ENCODE measurements around the gene GLRA3.

GLRA3 gene

DNA sequence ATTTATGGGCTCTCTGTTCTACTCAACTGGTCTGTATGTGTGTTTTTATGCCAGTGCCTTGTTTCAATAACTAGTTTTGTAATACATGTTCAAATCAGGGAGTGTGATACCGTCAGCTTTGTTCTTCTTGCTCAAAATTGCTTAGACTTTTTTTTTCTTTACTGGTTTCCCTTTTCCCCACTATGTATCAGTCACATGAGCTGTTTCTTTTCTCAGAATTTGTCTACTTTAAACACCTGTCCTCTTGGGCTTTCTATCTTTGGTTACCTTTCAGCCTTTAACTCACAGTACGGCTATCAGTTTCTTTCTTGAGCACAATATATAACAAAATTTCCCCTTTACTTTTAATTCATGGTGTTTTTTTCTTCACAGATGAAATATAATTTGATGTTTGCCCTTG lies 5.4 kb upstream of the GLRA3 start:
- DNase-seq, result no peak
- H3K36me3 ChIP-seq, result no peaks in the 10 kb centered on the region
- no peaks in the 10 kb centered on the region for H3K9me3 ChIP-seq
- H3K4me3 ChIP-seq (ENCODE audit: low read depth, low read length), result no peak overlapping the region
- no peaks in the 10 kb centered on the region; the same call in 1 of the 2 replicates for H3K27me3 ChIP-seq
- TF ChIP-seq, protein P1, sequence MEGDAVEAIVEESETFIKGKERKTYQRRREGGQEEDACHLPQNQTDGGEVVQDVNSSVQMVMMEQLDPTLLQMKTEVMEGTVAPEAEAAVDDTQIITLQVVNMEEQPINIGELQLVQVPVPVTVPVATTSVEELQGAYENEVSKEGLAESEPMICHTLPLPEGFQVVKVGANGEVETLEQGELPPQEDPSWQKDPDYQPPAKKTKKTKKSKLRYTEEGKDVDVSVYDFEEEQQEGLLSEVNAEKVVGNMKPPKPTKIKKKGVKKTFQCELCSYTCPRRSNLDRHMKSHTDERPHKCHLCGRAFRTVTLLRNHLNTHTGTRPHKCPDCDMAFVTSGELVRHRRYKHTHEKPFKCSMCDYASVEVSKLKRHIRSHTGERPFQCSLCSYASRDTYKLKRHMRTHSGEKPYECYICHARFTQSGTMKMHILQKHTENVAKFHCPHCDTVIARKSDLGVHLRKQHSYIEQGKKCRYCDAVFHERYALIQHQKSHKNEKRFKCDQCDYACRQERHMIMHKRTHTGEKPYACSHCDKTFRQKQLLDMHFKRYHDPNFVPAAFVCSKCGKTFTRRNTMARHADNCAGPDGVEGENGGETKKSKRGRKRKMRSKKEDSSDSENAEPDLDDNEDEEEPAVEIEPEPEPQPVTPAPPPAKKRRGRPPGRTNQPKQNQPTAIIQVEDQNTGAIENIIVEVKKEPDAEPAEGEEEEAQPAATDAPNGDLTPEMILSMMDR (IDR thresholded peaks at IDR 0.05; ENCODE audit: low read depth, low read length), result no peak
- H3K4me1 ChIP-seq, result no peaks in the 10 kb centered on the region

DNA sequence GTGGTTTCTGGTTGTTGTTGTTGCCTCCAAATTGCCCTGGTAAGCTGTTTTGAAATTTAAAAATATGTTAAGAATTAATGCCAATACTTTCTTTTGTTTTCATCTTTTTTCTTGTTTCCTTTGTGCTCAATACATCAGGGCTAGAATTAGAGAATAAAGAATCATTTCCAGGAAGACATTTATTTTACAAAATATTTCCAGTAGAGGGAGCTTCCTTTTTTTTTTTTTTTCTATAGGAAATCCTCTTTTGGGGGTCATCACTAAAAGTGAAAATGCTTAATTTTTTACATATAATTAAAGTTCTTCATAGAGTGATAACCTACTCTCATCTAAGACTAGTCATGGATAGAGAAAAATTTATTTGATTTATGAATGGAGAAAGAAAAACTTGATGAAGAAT lies 2.4 kb downstream of the GLRA3 start:
- no peak for DNase-seq
- Histone ChIP-seq H3K4me3 (ENCODE audit: low read depth, low read length) (no peak overlapping the region), H3K36me3 (no peaks in the 10 kb centered on the region), H3K9me3 (no peaks in the 10 kb centered on the region), H3K4me1 (no peaks in the 10 kb centered on the region), H3K27me3 (no peaks in the 10 kb centered on the region; the same call in 1 of the 2 replicates)
- TF ChIP-seq, protein P1 (IDR thresholded peaks at IDR 0.05; ENCODE audit: low read depth, low read length), result no peak; the same call in 1 of the 2 replicates

DNA sequence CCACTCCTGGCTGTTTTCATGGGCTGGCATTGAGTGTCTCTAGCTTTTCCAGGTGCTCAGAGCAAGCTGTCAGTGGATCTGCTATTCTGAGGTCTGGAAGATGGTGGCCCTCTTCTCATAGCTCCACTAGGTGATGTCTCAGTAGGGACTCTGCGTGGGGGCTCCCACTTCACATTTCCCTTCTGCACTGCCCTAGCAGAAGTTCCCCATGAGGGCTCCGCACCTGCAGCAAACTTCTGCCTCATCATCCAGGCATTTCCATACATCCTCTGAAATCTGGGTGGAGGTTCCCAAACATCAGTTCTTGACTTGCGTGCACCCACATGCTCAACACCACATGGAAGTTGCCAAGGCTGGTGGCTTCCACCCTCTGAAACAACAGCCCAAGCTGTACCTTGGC lies 13.8 kb downstream of the GLRA3 start:
- no peak overlapping the region for H3K4me3 ChIP-seq (ENCODE audit: low read depth, low read length)
- no peak for DNase-seq
- TF ChIP-seq, protein P1 (IDR thresholded peaks at IDR 0.05; ENCODE audit: low read depth, low read length), result no peak
- H3K27me3 ChIP-seq, result no peaks in the 10 kb centered on the region
- H3K9me3 ChIP-seq, result no peaks in the 10 kb centered on the region
- H3K36me3 ChIP-seq, result no peaks in the 10 kb centered on the region
- no peaks in the 10 kb centered on the region for H3K4me1 ChIP-seq

DNA sequence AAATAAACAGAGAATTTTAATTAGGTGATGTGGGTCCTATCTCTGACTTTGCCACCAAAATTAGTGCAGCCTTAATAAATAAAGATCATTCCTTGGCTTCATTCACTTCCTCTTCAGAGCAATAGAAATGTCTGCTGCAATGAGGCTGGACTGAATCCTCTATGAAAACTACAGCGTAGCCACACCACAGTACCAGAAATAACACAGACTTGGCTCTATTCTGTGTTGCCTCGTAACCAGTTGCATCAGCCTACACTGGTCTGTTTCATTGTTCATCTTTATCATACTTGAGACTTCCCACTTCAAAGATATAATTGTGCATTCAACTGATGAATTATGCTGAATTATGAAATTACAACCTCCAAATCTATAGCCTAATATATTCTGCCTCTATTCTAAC lies 15.8 kb downstream of the GLRA3 start:
- TF ChIP-seq, protein P1 (IDR thresholded peaks at IDR 0.05; ENCODE audit: low read depth, low read length), result no peak
- Histone ChIP-seq H3K9me3 (no peaks in the 10 kb centered on the region), H3K27me3 (no peaks in the 10 kb centered on the region), H3K4me3 (ENCODE audit: low read depth, low read length) (no peak overlapping the region), H3K36me3 (no peaks in the 10 kb centered on the region), H3K4me1 (no peaks in the 10 kb centered on the region)
- DNase-seq, result no peak

DNA sequence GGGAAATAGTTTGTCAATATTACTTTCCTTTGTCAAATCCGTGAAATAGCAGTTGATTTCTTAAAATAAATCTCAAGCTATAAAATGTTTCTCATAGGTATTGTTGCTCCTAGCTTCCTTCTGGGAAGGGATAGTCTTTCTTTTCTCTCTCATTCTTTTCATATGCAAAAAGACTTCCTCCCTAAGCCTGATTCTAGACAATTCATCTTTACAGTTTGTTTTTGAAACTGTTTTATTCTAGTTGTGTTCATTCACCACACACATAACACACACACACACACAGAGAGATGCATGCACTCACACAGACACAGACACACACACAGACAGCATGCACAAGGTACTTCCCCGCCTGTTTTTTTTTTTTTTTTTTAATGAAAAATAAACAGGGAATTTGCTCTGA lies 18.2 kb downstream of the GLRA3 start:
- TF ChIP-seq, protein P1 (IDR thresholded peaks at IDR 0.05; ENCODE audit: low read depth, low read length), result no peak
- no peak overlapping the region for H3K4me3 ChIP-seq (ENCODE audit: low read depth, low read length)
- H3K36me3 ChIP-seq, result no peaks in the 10 kb centered on the region
- no peaks in the 10 kb centered on the region for H3K27me3 ChIP-seq
- no peaks in the 10 kb centered on the region for H3K9me3 ChIP-seq
- H3K4me1 ChIP-seq, result no peaks in the 10 kb centered on the region
- DNase-seq, result no peak

DNA sequence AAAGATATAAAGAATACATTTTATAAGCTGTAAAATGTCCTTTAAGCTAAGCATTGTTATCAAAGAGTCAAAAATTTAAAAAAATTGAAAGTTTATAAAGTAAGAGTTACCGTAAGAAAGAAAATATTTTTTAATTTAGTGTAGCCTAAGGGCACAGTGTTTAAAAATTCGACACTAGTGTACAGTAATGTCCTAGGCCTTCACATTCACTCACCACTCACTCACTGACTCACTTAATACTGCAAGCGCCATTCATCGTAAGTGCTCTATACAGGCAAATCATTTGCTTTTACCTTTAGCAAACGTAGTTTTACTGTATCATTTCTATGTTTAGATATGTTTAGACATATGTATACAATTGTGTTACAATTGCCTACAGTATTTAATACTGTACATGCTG lies 20.2 kb downstream of the GLRA3 start:
- H3K9me3 ChIP-seq, result no peaks in the 10 kb centered on the region
- TF ChIP-seq, protein P1 (IDR thresholded peaks at IDR 0.05; ENCODE audit: low read depth, low read length), result no peak
- no peaks in the 10 kb centered on the region for H3K27me3 ChIP-seq
- no peak overlapping the region for H3K4me3 ChIP-seq (ENCODE audit: low read depth, low read length)
- H3K36me3 ChIP-seq, result no peaks in the 10 kb centered on the region
- DNase-seq, result no peak
- no peaks in the 10 kb centered on the region for H3K4me1 ChIP-seq
